GM18517 (cell line): Measurements from ENCODE around the gene CERS6.
"Not testable (repeated sequence)": the region's sequence is repeated elsewhere in the genome, so short reads cannot be mapped to it uniquely, and the experiment has no call there.

Experiments
- ATAC-seq: cut with Tn5 transposase; IDR thresholded peaks from one replicate; pipeline ENCODE4 v1.9.1; 2021; ENCODE audit warnings: mild to moderate bottlenecking, moderate library complexity; ENCODE audit not compliant: unreplicated experiment

CERS6 gene

GRCh38 chr2:168633200-168633599 is 177.1 kb downstream of the CERS6 start:
- no peak for ATAC-seq

- ATAC-seq: peak; percentile 56
These were observed 177.8 kb downstream of the CERS6 start for GRCh38 chr2:168633895-168634294.

GRCh38 chr2:168635065-168635577 is 179.0 kb downstream of the CERS6 start:
- peak; percentile 41 for ATAC-seq

- no peak for ATAC-seq
These were observed 182.9 kb downstream of the CERS6 start for GRCh38 chr2:168639018-168639417.

GRCh38 chr2:168639441-168639898 is 183.4 kb downstream of the CERS6 start:
- no peak for ATAC-seq

- ATAC-seq: no peak
These were observed 184.0 kb downstream of the CERS6 start for GRCh38 chr2:168640039-168640438.

- ATAC-seq: no peak
These were observed 185.6 kb downstream of the CERS6 start for GRCh38 chr2:168641636-168642035.

GRCh38 chr2:168642873-168643272 is 186.8 kb downstream of the CERS6 start:
- ATAC-seq: no peak

- no peak for ATAC-seq
These were observed 187.9 kb downstream of the CERS6 start for GRCh38 chr2:168643979-168644378.

- no peak for ATAC-seq
These were observed 189.7 kb downstream of the CERS6 start for GRCh38 chr2:168645696-168646338.

- ATAC-seq: no peak
These were observed 193.0 kb downstream of the CERS6 start for GRCh38 chr2:168649105-168649504.

GRCh38 chr2:168649562-168649961 is 193.5 kb downstream of the CERS6 start:
- no peak for ATAC-seq

GRCh38 chr2:168650139-168650538 is 194.1 kb downstream of the CERS6 start:
- no peak for ATAC-seq

GRCh38 chr2:168650781-168651180 is 194.7 kb downstream of the CERS6 start:
- no peak for ATAC-seq

GRCh38 chr2:168652997-168653921 is 197.2 kb downstream of the CERS6 start:
- ATAC-seq: no peak

- ATAC-seq: no peak
These were observed 198.6 kb downstream of the CERS6 start for GRCh38 chr2:168654705-168655104.

- ATAC-seq: no peak
These were observed 199.1 kb downstream of the CERS6 start for GRCh38 chr2:168655207-168655606.

- not testable (repeated sequence) for ATAC-seq
These were observed 201.3 kb downstream of the CERS6 start for GRCh38 chr2:168657378-168657777.

GRCh38 chr2:168658706-168659105 is 202.6 kb downstream of the CERS6 start:
- no peak for ATAC-seq

- ATAC-seq: no peak
These were observed 205.1 kb downstream of the CERS6 start for GRCh38 chr2:168660870-168661862.

- no peak for ATAC-seq
These were observed 205.8 kb downstream of the CERS6 start for GRCh38 chr2:168661863-168662256.
